RWPE1 (cell line): ENCODE data around the gene HMCES.

ENCODE experiments used
- CTCF ChIA-PET: fragments of 350-600 bp; sonication (Branson Sonifier 250); formaldehyde crosslinking; extraction: SDS; loops from one replicate; lab custom pipeline; 2021; lab: Yijun Ruan, JAX
- POLR2A ChIA-PET: fragments of 400-600 bp; formaldehyde crosslinking; extraction: SDS; loops from one replicate; lab custom pipeline; 2020; ENCODE audit warnings: antibody characterized with exemption; ENCODE audit not compliant: low non-redundant PET; lab: Yijun Ruan, JAX
- DNase-seq: peaks from one replicate; pipeline ENCODE4 v3.0.0; 2012; ENCODE audit warnings: low spot score
- H3K27ac ChIP-seq: fragments of 450-650 bp; 2 replicates; pipeline ENCODE4 v1.5.1; 2017
- CTCF ChIP-seq: fragments of 450-650 bp; conservative IDR thresholded peaks from 2 replicates; pipeline ENCODE4 v1.5.1; 2017; ENCODE audit warnings: low read depth, mild to moderate bottlenecking

The HMCES gene

GRCh38 chr3:129308636-129309035 is 30.0 kb downstream of the HMCES start:
- no peak for TF ChIP-seq CTCF
- CTCF ChIA-PET: no interaction called here
- H3K27ac ChIP-seq: peak overlapping the region; percentile 38; the same call in 1 of the 2 replicates
- POLR2A ChIA-PET: no interaction called here
- DNase-seq: no peak

GRCh38 chr3:129310111-129311011 is 31.7 kb downstream of the HMCES start:
- H3K27ac ChIP-seq: peak overlapping the region; percentile 87
- POLR2A ChIA-PET: no interaction called here
- TF ChIP-seq CTCF: no peak
- CTCF ChIA-PET: interaction anchor here (0.6 to 0.7 kb wide), 2 partner anchors 10 to 277 kb away, joined by 3 read pairs; no protein-coding TSS in a partner anchor
- DNase-seq: peak; percentile 86

GRCh38 chr3:129311054-129311902 is 32.6 kb downstream of the HMCES start:
- TF ChIP-seq CTCF: no peak
- POLR2A ChIA-PET: no interaction called here
- DNase-seq: no peak
- peak overlapping the region; percentile 87 for H3K27ac ChIP-seq
- CTCF ChIA-PET: interaction anchor here (0.7 kb wide), 1 partner anchor 278 kb away, joined by 3 read pairs; no protein-coding TSS in a partner anchor

GRCh38 chr3:129312021-129312639 is 33.5 kb downstream of the HMCES start:
- CTCF ChIA-PET: interaction anchor here (0.7 kb wide), 1 partner anchor 280 kb away, joined by 4 read pairs; no protein-coding TSS in a partner anchor
- H3K27ac ChIP-seq: peak overlapping the region; percentile 89
- no peak for TF ChIP-seq CTCF
- no peak for DNase-seq
- POLR2A ChIA-PET: no interaction called here

- CTCF ChIA-PET: no interaction called here
- POLR2A ChIA-PET: interaction anchor here (0.8 kb wide), 1 partner anchor 34 kb away, joined by 3 read pairs; no protein-coding TSS in a partner anchor
- no peak for DNase-seq
- peak overlapping the region; percentile 89 for H3K27ac ChIP-seq
- no peak for TF ChIP-seq CTCF
Observed at GRCh38 chr3:129312671-129313414, 34.2 kb downstream of the HMCES start.
